Heart left ventricle (tissue), 16 donors: ENCODE measurements around the gene GTF2B. TPM values are rescaled to one million over a fixed set of nuclear protein-coding genes. Genes with fewer than 3 reads are reported as not detected.

ENCODE experiments used
- ATAC-seq, 4 donors: fragments of 200-7000 bp; cut with Tn5 transposase; one replicate each; pipeline ENCODE4 v1.9.1; 2020 to 2022; ENCODE audit warnings: moderate library complexity in 4 of 4, mild to moderate bottlenecking in 3 of 4, moderate number of reproducible peaks in 1 of 4
- DNase-seq, 5 donors: peaks; one replicate each; pipeline ENCODE4 v3.0.0-alpha.2; 2020
- H3K27ac ChIP-seq, 12 donors: fragments of 200-600 bp; sonication (generic) in 4 of 12; one replicate each; pipeline versions ENCODE4 v1.5.0 to v1.8.0; 2016 to 2022; ENCODE audit warnings: mild to moderate bottlenecking in 2 of 12
- H3K27me3 ChIP-seq, 9 donors: fragments of 200-600 bp; sonication (generic) in 2 of 9; one replicate each; pipeline versions ENCODE4 v1.5.1 to v1.8.0; 2016 to 2022; ENCODE audit warnings: mild to moderate bottlenecking in 3 of 9
- H3K36me3 ChIP-seq, 9 donors: fragments of 200-600 bp; sonication (generic) in 2 of 9; one replicate each; pipeline versions ENCODE4 v1.5.0 to v1.8.0; 2018 to 2022; ENCODE audit warnings: mild to moderate bottlenecking in 2 of 9
- H3K4me1 ChIP-seq, 12 donors: fragments of 200-600 bp; sonication (generic) in 4 of 12; one replicate each; pipeline versions ENCODE4 v1.5.0 to v1.8.0; 2016 to 2022; ENCODE audit warnings: mild to moderate bottlenecking in 3 of 12
- H3K4me3 ChIP-seq, 12 donors: fragments of 200-600 bp; sonication (generic) in 4 of 12; one replicate each; pipeline versions ENCODE4 v1.5.0 to v1.8.0; 2017 to 2022; ENCODE audit warnings: mild to moderate bottlenecking in 9 of 12, moderate library complexity in 4 of 12
- H3K9me3 ChIP-seq, 12 donors: fragments of 200-600 bp; sonication (generic) in 4 of 12; one replicate each; pipeline versions ENCODE4 v1.5.0 to v1.8.0; 2016 to 2022; ENCODE audit warnings: mild to moderate bottlenecking in 1 of 12
- CTCF ChIP-seq, 12 donors: fragments of 200-600 bp; sonication (generic) in 4 of 12; IDR thresholded peaks; one replicate each; pipeline versions ENCODE4 v1.5.0 to v1.8.0; 2018 to 2022; ENCODE audit warnings: antibody characterized with exemption in 12 of 12, mild to moderate bottlenecking in 5 of 12
- POLR2A ChIP-seq, 2 donors: fragments of 450-650 bp; IDR thresholded peaks; one replicate each; pipeline ENCODE4 v1.6.1; 2017; ENCODE audit warnings: antibody characterized with exemption in 2 of 2, mild to moderate bottlenecking in 2 of 2, moderate library complexity in 2 of 2
- WGBS, 4 donors: extraction: QIAGEN DNeasy Blood & Tissue Kit in 2 of 4; methylation state at CpG; one replicate each; pipeline versions ENCODE4 v1.1.5 to v1.1.7; 2013 to 2018; 5-methylcytosine and 5-hydroxymethylcytosine counted together
- intact Hi-C, 10 donors: fragments of 100-400 bp; cut with DNase I; formaldehyde crosslinking; loops; one replicate each; pipeline versions ENCODE4 v1.11.1 to v1.14.2; 2022
- polyA plus RNA-seq, 2 donors: library from polyadenylated mRNA; stranded (reverse); fragments of 200-250 nt; gene quantifications; one replicate each; pipeline ENCODE4 v1.2.3, GENCODE V29; 2013
- total RNA-seq, 9 donors: library from RNA; depleted of rRNA in 2 of 9; stranded (reverse); fragments of >200 nt in 2 of 9; fragmentation: NEBNext Ultra II Directional in 3 of 9; extraction: Animal tissue kit (Norgen Biotek cat#: 25700) in 3 of 9; gene quantifications; one replicate each; pipeline versions ENCODE4 v1.1.0 to v1.2.4, GENCODE V29; 2016 to 2023
- donor health status: ischemic (EF 13 %, LVEDD 7.1; RV severe dilation, severe dysfunction).
- donor health status: healthy with polysubstance abuse.
- donor health status: DM: no; HTN: yes; CAD: no.
- donor health status: DM: no; HTN: no; CAD: no.
- donor health status: ischemic (EF 25% LVEDD 6.9; RV normal size, moderate dysfunction).
- donor health status: ischemic (EF 25% LVEDD 5.7; RV mildly dilated, moderate dysfunction).
- donor health status: healthy.
- donor health status: DM: yes; HTN: yes; CAD: no.
- donor health status: ischemic (EF 35%, LVEDD 5.7; RV mildly dilated, moderate dysfunction).
- donor health status: nonischemic (EF 11% LVEDD 7.7; RV severe dilation, severe dysfunction).
- donor health status: DM: yes; HTN: yes; CAD: no.
- donor health status: PGD.
- donor health status: ischemic (EF 29% LVEDD 5.4; RV normal size, mild dysfunction).
- donor health status: nonischemic (EF 23%, LVEDD 6.1; RV moderate dilation, normal function).

Gene GTF2B
- total and polyA plus RNA-seq, 11 donors, result 8.3 to 18.9 (median 12.5) TPM

- H3K27me3 ChIP-seq, result no peaks in the 10 kb centered on the region
- intact Hi-C loops, result loop anchor here in 2 of 10 donors (5.0 to 10.0 kb wide), 2 partner anchors 208 to 210 kb away; partner anchors contain the start of gene PKN2 (in 2 of the 2)
- WGBS, 4 donors, result 76 to 83% (median 79%) methylated on average over 11 of the region's 11 CpGs
- TF ChIP-seq POLR2A (IDR thresholded peaks at IDR 0.05), result no peak
- TF ChIP-seq CTCF (IDR thresholded peaks at IDR 0.05), result no peak
- H3K36me3 ChIP-seq, result peaks cover 0 to 11% (median 0%) of the 10 kb centered on the region in 9 donors
- H3K27ac ChIP-seq, result peak overlapping the region in 1 of 12 donors; percentile 87
- no peak for DNase-seq
- no peaks in the 10 kb centered on the region for H3K9me3 ChIP-seq
- H3K4me1 ChIP-seq, result peaks cover 6 to 35% (median 19%) of the 10 kb centered on the region in 12 donors
- H3K4me3 ChIP-seq, result peak overlapping the region in 8 of 12 donors; percentile 80 to 100 (median 88)
- no peak for ATAC-seq
Observed at GRCh38 chr1:88892357-88892877, 1.1 kb upstream of the GTF2B start.

- H3K9me3 ChIP-seq, result no peaks in the 10 kb centered on the region
- intact Hi-C loops, result loop anchor here in 2 of 10 donors (5.0 to 10.0 kb wide), 2 partner anchors 207 to 210 kb away; partner anchors contain the start of gene PKN2 (in 2 of the 2)
- ATAC-seq (peak in 2 of 4 donors; percentile 18 to 19), DNase-seq (no peak)
- no peaks in the 10 kb centered on the region for H3K27me3 ChIP-seq
- H3K4me1 ChIP-seq, result peaks cover 6 to 35% (median 19%) of the 10 kb centered on the region in 12 donors
- H3K27ac ChIP-seq, result peak overlapping the region in 11 of 12 donors; percentile 81 to 97 (median 93)
- peaks cover 0 to 16% (median 5%) of the 10 kb centered on the region in 9 donors for H3K36me3 ChIP-seq
- WGBS, 4 donors, result 23 to 32% (median 26%) methylated on average over 10 of the region's 10 CpGs
- no peak for TF ChIP-seq CTCF (IDR thresholded peaks at IDR 0.05)
- TF ChIP-seq POLR2A (IDR thresholded peaks at IDR 0.05), result no peak
- peak overlapping the region; percentile 80 to 100 (median 93) for H3K4me3 ChIP-seq
Observed at GRCh38 chr1:88891951-88892340, 579 bp upstream of the GTF2B start.

- no peaks in the 10 kb centered on the region for H3K27me3 ChIP-seq
- peaks cover 6 to 35% (median 19%) of the 10 kb centered on the region in 12 donors for H3K4me1 ChIP-seq
- peak overlapping the region; percentile 81 to 97 (median 92) for H3K27ac ChIP-seq
- TF ChIP-seq CTCF (IDR thresholded peaks at IDR 0.05) (no peak), POLR2A (IDR thresholded peaks at IDR 0.05) (no peak)
- H3K4me3 ChIP-seq, result peak overlapping the region; percentile 80 to 100 (median 93)
- intact Hi-C loops, result loop anchor here in 2 of 10 donors (5.0 to 10.0 kb wide), 2 partner anchors 206 to 209 kb away; partner anchors contain the start of gene PKN2 (in 2 of the 2)
- peaks cover 0 to 27% (median 15%) of the 10 kb centered on the region in 9 donors for H3K36me3 ChIP-seq
- DNase-seq (peak in 1 of 5 donors; percentile 26), ATAC-seq (peak in 3 of 4 donors; percentile 19 to 52 (median 51))
- 0% methylated on average over 16 to 18 of the region's 18 CpGs for WGBS, 4 donors
- no peaks in the 10 kb centered on the region for H3K9me3 ChIP-seq
Observed at GRCh38 chr1:88890791-88891317, 513 bp downstream of the GTF2B start.

GRCh38 chr1:88890131-88890530, 1.2 kb downstream of the GTF2B start:
- Histone ChIP-seq H3K27ac (peak overlapping the region in 5 of 12 donors; percentile 89 to 96 (median 95)), H3K4me3 (peak overlapping the region in 11 of 12 donors; percentile 80 to 100 (median 93)), H3K36me3 (peaks cover 0 to 34% (median 23%) of the 10 kb centered on the region in 9 donors), H3K9me3 (no peaks in the 10 kb centered on the region), H3K27me3 (no peaks in the 10 kb centered on the region), H3K4me1 (peaks cover 6 to 35% (median 19%) of the 10 kb centered on the region in 12 donors)
- TF ChIP-seq POLR2A (IDR thresholded peaks at IDR 0.05) (no peak), CTCF (IDR thresholded peaks at IDR 0.05) (no peak)
- ATAC-seq (no peak), DNase-seq (no peak)
- intact Hi-C loops, result loop anchor here in 2 of 10 donors (5.0 to 10.0 kb wide), 2 partner anchors 205 to 208 kb away; partner anchors contain the start of gene PKN2 (in 2 of the 2)
- WGBS, 4 donors, result 37 to 56% (median 45%) methylated on average over 2 of the region's 2 CpGs
